GM12872 (cell line): ENCODE measurements around the gene TARP.
A peak's percentile ranks its signal among the peaks of the same experiment; 100 is the strongest.

Source experiments
- CTCF ChIP-seq: IDR thresholded peaks from 3 replicates; pipeline ENCODE4 v1.5.1; 2011; ENCODE audit warnings: low read depth, mild to moderate bottlenecking, low read length, moderate library complexity; ENCODE audit not compliant: insufficient read depth

The TARP gene

GRCh38 chr7:38223306-38223705 is 50.1 kb downstream of the TARP start:
- no peak for TF ChIP-seq CTCF

GRCh38 chr7:38222481-38223096 is 50.8 kb downstream of the TARP start:
- peak; percentile 77 for TF ChIP-seq CTCF

- TF ChIP-seq CTCF = no peak
Measured at GRCh38 chr7:38220452-38220851, 53.0 kb downstream of the TARP start.

GRCh38 chr7:38217672-38218071 is 55.8 kb downstream of the TARP start:
- no peak for TF ChIP-seq CTCF

GRCh38 chr7:38215735-38216670 is 57.4 kb downstream of the TARP start:
- peak; percentile 98 for TF ChIP-seq CTCF

GRCh38 chr7:38215115-38215514 is 58.3 kb downstream of the TARP start:
- TF ChIP-seq CTCF = no peak

- TF ChIP-seq CTCF = no peak
Measured at GRCh38 chr7:38211940-38212339, 61.5 kb downstream of the TARP start.
